ENCODE results near the gene ZBTB16. TPM values are rescaled to one million over a fixed set of nuclear protein-coding genes. Genes with fewer than 3 reads are reported as not detected.

The ZBTB16 gene
- total RNA-seq, 4 donors from 2014 or later: 25.5 to 302 (median 151) TPM

DNA sequence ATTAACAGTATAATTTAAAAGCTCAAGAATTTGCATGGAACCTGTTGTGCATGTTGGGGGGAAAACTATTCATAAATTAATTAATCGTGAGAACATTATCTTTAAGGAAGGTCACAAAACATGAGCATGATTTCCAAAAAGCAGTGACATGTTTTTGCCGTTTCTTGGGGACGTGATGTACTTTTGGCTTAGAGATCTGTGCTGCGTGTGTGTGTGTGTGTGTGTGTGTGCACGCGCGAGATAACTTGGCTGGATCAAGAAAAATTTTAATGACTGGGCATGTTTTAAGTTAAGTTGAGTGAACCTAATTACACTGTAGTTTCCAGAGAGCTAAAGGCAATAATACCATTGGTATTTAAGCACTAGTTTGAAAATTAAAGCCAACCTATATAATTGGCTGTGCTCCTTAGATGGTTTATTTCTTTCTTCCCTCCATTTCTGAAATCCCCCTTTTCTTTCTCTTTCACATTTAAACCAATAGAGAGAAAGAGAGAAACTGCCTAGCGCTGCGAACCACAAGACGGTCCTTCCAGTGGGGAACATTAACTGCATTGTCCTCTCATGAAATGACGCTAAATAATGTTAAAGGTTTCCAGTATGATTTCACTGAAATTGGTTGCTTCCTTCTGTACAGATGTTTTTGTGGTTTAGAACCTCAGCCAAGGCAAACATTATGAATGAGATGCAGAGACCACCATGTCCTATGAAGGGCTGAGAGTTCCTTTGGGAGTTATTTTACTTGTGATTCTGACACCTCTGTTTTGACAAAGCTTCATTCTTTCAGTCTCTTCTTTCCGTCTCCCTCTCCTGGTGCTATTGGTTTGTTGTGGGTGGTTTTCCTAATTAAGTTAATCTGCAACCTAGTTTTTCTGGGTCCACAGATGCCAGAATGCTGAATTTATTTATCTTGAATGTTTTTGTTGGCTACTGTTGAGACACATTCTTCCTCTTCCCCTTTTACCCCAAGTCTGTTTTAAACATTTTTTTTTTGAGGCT lies 51.7 kb downstream of the ZBTB16 start:
- H3K9me3 ChIP-seq: no peaks in the 10 kb centered on the region
- peak overlapping the region; percentile 73 to 84 for H3K27ac ChIP-seq
- peaks cover 15 to 16% of the 10 kb centered on the region in 2 donors for H3K4me1 ChIP-seq
- DNase-seq: peak; percentile 58 to 73
- no peak overlapping the region for H3K4me3 ChIP-seq
- TF ChIP-seq, protein P1, sequence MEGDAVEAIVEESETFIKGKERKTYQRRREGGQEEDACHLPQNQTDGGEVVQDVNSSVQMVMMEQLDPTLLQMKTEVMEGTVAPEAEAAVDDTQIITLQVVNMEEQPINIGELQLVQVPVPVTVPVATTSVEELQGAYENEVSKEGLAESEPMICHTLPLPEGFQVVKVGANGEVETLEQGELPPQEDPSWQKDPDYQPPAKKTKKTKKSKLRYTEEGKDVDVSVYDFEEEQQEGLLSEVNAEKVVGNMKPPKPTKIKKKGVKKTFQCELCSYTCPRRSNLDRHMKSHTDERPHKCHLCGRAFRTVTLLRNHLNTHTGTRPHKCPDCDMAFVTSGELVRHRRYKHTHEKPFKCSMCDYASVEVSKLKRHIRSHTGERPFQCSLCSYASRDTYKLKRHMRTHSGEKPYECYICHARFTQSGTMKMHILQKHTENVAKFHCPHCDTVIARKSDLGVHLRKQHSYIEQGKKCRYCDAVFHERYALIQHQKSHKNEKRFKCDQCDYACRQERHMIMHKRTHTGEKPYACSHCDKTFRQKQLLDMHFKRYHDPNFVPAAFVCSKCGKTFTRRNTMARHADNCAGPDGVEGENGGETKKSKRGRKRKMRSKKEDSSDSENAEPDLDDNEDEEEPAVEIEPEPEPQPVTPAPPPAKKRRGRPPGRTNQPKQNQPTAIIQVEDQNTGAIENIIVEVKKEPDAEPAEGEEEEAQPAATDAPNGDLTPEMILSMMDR (IDR thresholded peaks at IDR 0.05): no peak
- TF ChIP-seq POLR2A (IDR thresholded peaks at IDR 0.05): no peak
- no peaks in the 10 kb centered on the region for H3K27me3 ChIP-seq
- intact Hi-C loops (cut with DNase I; ENCODE audit: low total_unique reads): no loop called here
- H3K36me3 ChIP-seq: no peaks in the 10 kb centered on the region

DNA sequence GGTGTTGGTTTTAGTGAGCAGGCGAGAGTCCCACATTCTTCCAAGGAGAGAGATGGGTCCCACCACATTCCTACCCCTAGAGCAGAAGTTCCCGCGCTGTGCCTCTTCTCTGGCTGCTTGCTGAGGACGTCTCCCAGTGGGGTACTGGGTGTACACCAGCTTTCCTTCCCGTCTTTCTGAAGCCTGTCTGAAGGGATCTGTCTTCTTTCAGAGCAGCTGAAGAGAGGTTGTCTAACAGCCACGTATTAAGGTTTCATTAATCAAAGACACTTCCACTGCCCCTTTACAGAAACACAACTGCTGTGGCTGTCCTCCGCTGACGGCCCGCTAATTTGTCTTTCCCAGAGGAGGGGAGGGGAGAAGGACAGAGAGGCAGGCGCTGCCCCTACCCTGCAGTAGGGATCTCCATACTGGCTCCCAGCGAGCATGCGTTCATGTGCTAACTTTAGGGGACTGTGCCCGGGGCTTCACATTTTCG lies 56.0 kb downstream of the ZBTB16 start:
- H3K4me1 ChIP-seq: peaks cover 8 to 9% of the 10 kb centered on the region in 2 donors
- DNase-seq: no peak
- no peaks in the 10 kb centered on the region for H3K36me3 ChIP-seq
- H3K9me3 ChIP-seq: no peaks in the 10 kb centered on the region
- intact Hi-C loops (cut with DNase I; ENCODE audit: low total_unique reads): no loop called here
- H3K27me3 ChIP-seq: no peaks in the 10 kb centered on the region
- H3K4me3 ChIP-seq: no peak overlapping the region
- TF ChIP-seq POLR2A (IDR thresholded peaks at IDR 0.05): no peak
- TF ChIP-seq, protein P1 (IDR thresholded peaks at IDR 0.05): no peak
- no peak overlapping the region for H3K27ac ChIP-seq

DNA sequence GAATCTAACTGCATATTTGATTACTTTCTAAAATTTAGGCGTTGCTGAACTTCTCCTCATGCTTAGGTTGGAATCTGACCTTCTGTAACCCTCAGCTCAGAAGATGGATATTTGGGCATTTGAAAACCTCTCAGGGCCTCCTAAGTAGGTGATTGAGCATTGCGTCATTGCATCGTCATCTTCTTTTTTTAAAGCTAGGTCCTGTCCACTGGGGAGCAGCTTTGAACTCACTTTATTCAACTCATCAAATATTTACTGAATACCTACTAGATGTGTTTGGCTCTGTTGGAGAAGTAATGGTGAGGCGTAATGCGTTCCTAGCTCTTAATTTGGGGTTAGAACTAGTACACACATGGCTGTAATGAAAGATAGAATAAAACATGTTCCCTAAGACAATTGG lies 56.8 kb downstream of the ZBTB16 start:
- Histone ChIP-seq H3K27ac (no peak overlapping the region), H3K27me3 (no peaks in the 10 kb centered on the region), H3K36me3 (no peaks in the 10 kb centered on the region), H3K9me3 (no peaks in the 10 kb centered on the region), H3K4me3 (no peak overlapping the region), H3K4me1 (peaks cover 9 to 10% of the 10 kb centered on the region in 2 donors)
- intact Hi-C loops (cut with DNase I; ENCODE audit: low total_unique reads): no loop called here
- no peak for TF ChIP-seq POLR2A (IDR thresholded peaks at IDR 0.05)
- TF ChIP-seq, protein P1 (IDR thresholded peaks at IDR 0.05): no peak
- no peak for DNase-seq

DNA sequence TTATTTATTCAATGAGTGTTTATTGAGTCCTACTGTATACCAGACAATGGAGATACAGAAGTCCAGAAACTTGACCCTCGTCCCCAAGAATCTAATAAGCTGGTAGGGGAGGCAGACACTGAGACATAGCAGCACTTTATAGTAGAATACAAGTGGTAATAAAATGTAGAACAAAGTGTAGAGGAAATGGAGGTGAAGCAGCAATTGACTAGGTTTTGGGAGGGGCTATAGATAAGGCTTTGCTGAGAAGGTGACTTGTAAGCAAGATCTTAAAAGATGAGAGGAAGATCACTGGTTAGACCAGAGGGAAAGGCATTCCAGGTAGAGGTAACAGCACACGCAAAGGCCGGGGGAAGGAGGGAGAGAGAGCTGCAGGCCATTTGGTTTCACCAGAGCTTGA lies 57.3 kb downstream of the ZBTB16 start:
- no peaks in the 10 kb centered on the region for H3K36me3 ChIP-seq
- TF ChIP-seq POLR2A (IDR thresholded peaks at IDR 0.05): no peak
- TF ChIP-seq, protein P1 (IDR thresholded peaks at IDR 0.05): no peak
- no peak for DNase-seq
- H3K4me1 ChIP-seq: peaks cover 9 to 10% of the 10 kb centered on the region in 2 donors
- no peaks in the 10 kb centered on the region for H3K27me3 ChIP-seq
- no peak overlapping the region for H3K27ac ChIP-seq
- intact Hi-C loops (cut with DNase I; ENCODE audit: low total_unique reads): no loop called here
- H3K9me3 ChIP-seq: no peaks in the 10 kb centered on the region
- H3K4me3 ChIP-seq: no peak overlapping the region

DNA sequence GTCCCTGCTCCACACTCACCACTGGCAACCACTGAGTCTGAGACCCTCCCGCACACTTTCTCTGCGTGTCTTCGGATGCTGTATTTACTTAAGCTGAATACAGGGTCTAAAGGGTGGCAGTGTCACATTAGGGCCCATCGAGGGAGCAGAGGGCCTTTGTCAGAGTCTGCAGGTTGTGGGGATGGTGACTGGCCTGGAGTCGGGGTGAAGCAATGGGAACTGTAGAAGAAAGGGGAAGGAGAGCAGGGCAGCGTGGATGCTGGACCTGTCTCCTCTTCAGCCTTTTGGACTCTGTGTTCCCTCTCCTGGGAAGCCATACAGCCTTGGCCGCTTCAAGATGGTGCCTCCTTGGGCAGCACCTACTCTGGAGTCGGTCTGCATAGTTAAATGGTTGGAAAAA lies 61.1 kb downstream of the ZBTB16 start:
- Histone ChIP-seq H3K9me3 (no peaks in the 10 kb centered on the region), H3K27ac (no peak overlapping the region), H3K4me3 (no peak overlapping the region), H3K36me3 (no peaks in the 10 kb centered on the region), H3K4me1 (peaks cover 0 to 14% of the 10 kb centered on the region in 2 donors), H3K27me3 (no peaks in the 10 kb centered on the region)
- no peak for DNase-seq
- no peak for TF ChIP-seq POLR2A (IDR thresholded peaks at IDR 0.05)
- TF ChIP-seq, protein P1 (IDR thresholded peaks at IDR 0.05): no peak
- intact Hi-C loops (cut with DNase I; ENCODE audit: low total_unique reads): loop anchor here (10.0 kb wide), 1 partner anchor 56 kb away; no protein-coding TSS in a partner anchor

All from uterus (tissue), 4 donors.